GM19468 (cell line): ENCODE data around the gene TENT5A.

ENCODE experiments used
- ATAC-seq: cut with Tn5 transposase; IDR thresholded peaks from one replicate; pipeline ENCODE4 v1.9.1; 2021; ENCODE audit warnings: mild to moderate bottlenecking, moderate library complexity, moderate number of reproducible peaks; ENCODE audit not compliant: unreplicated experiment; ENCODE audit errors: extremely low read depth

The TENT5A gene

GRCh38 chr6:81720427-81720826 is 32.1 kb downstream of the TENT5A start:
- ATAC-seq: no peak

- ATAC-seq: no peak
Measured at GRCh38 chr6:81718126-81718525, 34.4 kb downstream of the TENT5A start.

DNA sequence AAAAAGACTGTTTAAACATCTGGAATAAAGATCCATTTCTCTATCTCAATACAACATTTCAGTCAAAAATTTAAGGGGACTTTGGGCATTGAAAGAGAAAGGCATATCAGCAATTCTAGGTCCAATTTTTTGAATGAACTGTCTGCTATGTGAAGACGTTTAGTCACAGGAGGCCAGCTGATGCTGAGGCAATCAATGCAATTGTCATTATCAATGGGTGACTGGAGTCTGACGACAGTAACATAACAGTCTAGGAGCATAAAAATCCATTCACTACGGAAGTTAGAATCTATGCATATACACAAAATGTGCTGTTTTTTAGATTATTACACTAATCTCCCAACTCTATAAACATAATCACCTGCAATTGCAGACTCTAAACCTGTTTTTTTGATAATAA is 37.8 kb downstream of the TENT5A start:
- ATAC-seq: no peak

DNA sequence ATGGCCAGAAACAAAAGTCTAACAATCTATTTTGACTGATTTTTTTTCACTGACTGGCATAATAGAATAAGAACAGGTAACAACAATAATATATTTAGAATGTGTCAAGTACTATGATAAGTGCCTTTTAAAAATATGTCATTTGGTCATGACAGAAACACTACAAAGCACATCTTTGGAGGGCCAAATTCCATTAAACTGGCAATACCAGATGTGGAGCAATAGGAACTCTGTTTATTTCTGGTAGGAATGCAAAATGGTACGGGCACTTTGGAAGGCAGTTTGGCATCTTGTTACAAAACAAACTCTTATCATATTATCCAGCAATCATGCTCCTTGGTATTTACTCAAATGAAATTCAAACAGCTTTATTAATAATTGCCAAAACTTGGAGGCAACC is 39.3 kb downstream of the TENT5A start:
- no peak for ATAC-seq

DNA sequence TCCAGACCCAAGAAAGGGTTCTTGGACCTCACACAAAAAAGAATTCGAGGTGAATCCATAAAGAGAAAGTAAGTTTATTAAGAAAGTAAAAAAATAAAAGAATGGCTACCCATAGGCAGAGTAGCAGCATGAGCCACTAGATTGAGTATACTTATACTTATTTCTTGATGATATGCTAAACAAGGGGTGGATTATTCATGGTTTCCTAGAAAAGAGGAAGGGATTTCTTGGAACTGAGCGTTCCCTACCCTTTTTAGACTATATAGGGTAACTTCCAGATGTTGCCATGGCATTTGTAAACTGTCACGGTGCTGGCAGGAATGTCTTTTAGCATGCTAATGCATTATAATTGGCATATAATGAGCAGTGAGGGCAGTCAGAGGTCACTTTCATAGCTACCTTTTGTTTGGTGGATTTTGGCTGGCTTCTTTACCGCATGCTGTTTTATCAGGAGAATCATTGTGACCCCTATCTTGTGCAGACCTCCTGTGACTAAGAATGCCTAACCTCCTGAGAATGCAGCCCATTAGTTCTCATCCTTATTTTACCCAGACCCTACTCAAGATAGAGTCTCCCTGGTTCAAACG is 44.3 kb downstream of the TENT5A start:
- no peak for ATAC-seq

GRCh38 chr6:81704700-81705099 is 47.8 kb downstream of the TENT5A start:
- no peak for ATAC-seq

DNA sequence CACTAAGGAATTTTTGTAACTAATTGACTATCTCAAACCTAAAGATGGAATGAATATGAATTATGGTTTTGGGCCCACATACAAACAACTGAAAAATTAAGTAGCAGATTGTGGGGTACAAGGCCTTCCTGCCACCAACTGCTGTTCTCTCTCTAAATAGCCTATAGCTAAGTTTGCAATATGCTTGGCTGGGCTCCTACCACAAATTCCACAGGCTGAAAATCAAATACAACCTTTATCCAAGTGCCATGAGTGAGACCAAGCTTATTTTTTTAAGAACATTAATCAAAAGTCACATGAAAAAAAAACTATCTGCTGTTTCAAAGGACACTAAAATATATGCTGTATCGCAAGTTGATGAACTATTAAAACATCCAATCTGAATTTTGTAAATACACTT is 52.1 kb downstream of the TENT5A start:
- ATAC-seq: no peak

- ATAC-seq: no peak
Measured at GRCh38 chr6:81697559-81697958, 54.9 kb downstream of the TENT5A start.

DNA sequence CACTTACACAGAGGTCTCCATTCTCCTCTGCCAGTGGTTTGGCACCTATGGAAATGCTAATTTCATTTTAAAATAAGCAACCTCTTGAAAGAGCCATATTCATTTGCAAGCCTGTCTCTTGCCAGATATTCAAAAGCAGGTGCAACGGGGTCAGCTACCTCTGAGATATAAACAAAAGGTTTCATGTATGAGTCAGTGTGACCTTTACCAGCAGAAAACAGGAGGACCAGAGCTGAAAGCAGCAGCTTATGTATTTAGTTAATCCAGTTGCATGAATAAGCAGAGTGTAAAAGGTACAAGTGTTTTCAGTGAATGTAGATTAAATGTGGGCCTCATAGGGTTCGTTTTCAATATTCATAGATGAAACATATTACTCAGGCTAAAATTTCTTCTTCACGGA is 56.0 kb downstream of the TENT5A start:
- no peak for ATAC-seq
